HG02678 (cell line): ENCODE results near the gene TNN.
"Not testable (repeated sequence)": the region's sequence is repeated elsewhere in the genome, so short reads cannot be mapped to it uniquely, and the experiment has no call there.

Experiments used
- ATAC-seq: cut with Tn5 transposase; IDR thresholded peaks from one replicate; pipeline ENCODE4 v1.9.1; 2021; ENCODE audit warnings: mild to moderate bottlenecking, moderate library complexity; ENCODE audit not compliant: unreplicated experiment

TNN gene

GRCh38 chr1:175102166-175102565 is 34.5 kb downstream of the TNN start:
- ATAC-seq = not testable (repeated sequence)

DNA sequence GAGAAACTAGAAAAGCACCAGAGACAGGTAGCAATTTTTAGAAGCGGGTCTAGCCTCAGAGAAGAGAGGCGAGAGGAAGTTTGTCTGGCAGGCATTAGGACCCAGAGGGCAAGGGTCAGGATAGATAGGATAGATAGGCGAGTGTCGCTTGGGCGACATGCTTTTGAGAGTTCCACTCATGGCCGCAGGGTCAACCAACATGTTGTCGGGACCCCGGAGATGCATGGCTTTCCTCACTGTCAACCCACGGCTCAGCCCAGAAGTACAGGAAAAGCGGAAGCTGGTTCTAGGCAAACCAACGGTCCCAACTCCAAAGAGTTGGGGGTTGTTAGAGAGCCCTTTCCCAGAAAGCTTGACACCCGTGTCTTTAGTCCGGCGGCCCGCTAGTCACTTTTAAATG is 38.9 kb downstream of the TNN start:
- ATAC-seq = not testable (repeated sequence)

DNA sequence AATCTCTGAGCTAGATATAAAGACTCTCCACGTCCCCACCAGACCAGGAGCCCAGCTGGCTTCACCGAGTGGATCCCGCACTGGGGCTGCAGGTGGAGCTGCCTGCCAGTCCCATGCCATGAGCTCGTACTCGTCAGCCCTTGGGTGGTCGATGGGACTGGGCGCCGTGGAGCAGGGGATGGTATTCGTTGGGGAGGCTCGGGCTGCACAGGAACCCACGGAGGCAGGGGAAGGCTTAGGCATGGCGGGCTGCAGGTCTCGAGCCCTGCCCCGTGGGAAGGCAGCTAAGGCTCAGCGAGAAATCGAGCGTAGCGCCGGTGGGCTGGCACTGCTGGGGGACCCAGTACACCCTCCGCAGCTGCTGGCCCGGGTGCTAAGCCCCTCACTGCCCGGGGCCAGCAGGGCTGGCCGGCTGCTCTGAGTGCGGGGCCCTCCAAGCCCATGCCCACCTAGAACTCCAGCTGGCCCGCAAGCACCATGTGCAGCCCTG is 40.7 kb downstream of the TNN start:
- ATAC-seq = not testable (repeated sequence)

DNA sequence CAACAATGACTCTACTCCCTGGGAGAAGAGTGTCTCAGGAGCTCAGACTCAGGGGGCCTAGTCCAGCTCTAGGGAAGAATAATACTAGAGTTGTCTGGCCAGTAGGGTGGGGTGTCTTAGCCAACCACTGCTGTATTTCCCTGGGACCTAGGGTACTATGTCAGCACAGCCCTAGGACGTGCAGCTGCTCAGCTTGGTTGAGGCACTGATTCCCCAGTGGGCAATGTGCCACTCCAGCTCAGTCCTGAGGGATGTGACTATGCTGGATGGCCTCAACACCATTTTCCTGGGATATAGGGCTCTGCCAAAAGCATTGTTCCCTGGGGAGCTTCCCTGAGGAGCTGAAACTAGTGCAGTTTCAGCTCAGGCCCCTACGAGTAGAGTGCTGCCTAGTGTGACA is 47.4 kb downstream of the TNN start:
- no peak for ATAC-seq

GRCh38 chr1:175116210-175116798 is 48.7 kb downstream of the TNN start:
- no peak for ATAC-seq

DNA sequence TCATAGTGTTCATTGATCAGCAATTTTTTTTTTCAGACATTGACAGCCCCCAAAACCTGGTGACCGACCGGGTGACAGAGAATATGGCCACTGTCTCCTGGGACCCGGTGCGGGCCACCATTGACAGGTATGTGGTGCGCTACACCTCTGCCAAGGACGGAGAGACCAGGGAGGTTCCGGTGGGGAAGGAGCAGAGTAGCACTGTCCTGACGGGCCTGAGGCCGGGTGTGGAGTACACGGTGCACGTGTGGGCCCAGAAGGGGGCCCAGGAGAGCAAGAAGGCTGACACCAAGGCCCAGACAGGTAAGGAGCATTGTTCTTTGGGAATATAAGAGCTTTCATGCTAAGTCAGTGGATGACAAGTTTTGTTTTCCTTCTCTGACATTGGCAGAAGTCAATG is 49.3 kb downstream of the TNN start:
- ATAC-seq = no peak

GRCh38 chr1:175118375-175119367 is 51.0 kb downstream of the TNN start:
- ATAC-seq = peak; percentile 63

DNA sequence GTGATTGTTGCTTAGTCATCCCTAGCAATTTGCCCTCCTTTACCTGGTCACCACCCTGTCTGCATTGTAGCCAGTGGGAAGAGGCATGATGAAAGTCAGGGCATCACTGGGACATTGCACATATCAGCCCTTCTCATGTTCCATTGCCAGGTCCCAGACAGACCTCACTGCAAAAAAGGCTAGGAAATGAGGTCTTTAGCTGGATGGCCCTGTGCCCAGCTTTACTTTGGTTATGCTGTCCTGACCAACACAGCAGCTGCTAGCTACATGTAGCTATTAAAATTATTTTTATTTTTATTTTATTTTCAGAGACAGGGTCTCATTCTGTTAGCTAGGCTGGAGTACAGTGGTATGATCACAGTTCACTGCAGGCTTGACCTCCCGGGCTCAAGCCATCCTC is 52.9 kb downstream of the TNN start:
- no peak for ATAC-seq

- no peak for ATAC-seq
Observed at GRCh38 chr1:175124861-175125260, 57.2 kb downstream of the TNN start.

DNA sequence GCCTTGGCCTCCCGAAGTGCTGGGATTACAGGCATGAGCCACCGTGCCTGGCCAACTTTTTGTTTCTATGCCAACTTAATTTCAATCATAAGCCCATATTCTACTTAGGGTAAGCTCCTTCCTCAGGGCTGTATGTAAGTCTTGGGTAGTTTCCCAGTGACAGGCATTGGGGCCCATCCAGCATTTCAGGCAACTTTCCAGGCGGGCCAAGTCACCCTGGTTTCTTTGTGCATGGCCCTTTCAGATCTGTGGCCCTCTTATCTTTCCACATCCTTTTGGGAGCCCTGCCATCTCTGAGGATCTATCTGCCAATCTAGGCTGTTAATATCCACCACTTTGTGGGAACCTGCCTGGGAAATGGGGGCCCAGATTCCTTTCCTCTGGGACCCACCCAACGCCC is 58.7 kb downstream of the TNN start:
- no peak for ATAC-seq

DNA sequence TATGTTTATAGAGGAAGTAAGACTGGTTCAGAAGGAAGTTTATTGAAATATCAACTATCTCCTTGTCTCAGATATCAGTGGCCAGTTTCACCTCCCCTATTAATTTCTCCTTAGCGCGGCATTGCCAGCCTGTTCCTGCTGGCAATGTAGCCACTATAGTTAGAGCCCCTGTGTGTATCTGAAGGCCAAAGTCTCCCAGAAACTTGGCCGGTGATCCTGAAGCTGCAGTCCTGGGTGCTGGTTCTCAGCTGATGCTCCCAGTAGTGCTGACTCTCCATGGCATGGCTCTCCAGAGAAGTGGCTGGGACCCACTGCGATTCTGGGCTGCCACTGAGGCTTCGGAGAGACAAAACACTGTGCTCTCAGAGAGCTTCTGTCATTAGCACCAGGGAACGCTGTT is 59.9 kb downstream of the TNN start:
- ATAC-seq = no peak

- no peak for ATAC-seq
Observed at GRCh38 chr1:175128523-175128922, 60.9 kb downstream of the TNN start.

DNA sequence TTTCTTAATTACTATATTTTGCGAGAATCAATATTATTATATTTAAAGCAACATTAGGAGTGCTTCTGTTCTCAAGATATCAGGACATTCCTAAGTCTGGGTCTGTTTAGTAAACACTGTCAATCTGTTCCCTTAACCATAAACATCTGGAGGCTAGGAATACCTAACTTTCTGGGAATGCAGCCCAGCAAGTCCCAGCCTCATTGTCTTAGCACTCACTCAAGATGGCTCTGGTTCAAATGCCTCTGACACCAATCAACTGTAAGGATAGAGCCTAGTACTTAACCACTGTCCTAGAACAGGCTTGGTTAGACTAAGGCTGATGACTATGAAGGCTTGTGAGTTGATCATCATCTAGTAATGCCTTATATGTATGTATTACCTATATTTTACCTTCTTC is 61.5 kb downstream of the TNN start:
- ATAC-seq = no peak

DNA sequence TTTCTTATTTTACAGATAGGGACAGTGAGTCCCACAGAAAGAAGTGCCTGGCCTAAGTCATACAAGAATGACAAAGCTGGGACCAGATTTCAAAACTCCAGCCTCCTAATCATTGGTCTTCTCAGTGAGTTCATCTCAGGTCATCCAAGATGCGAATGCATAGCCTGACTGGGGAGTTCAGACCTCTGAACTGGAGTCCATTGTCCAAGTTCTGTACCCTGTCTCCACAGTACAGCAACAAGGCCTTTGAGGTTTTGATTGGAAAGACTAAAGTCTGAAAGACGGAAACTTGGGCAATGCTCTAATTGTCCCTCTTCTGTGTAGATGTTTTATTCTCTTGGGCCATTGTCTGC is 62.0 kb downstream of the TNN start:
- no peak for ATAC-seq

DNA sequence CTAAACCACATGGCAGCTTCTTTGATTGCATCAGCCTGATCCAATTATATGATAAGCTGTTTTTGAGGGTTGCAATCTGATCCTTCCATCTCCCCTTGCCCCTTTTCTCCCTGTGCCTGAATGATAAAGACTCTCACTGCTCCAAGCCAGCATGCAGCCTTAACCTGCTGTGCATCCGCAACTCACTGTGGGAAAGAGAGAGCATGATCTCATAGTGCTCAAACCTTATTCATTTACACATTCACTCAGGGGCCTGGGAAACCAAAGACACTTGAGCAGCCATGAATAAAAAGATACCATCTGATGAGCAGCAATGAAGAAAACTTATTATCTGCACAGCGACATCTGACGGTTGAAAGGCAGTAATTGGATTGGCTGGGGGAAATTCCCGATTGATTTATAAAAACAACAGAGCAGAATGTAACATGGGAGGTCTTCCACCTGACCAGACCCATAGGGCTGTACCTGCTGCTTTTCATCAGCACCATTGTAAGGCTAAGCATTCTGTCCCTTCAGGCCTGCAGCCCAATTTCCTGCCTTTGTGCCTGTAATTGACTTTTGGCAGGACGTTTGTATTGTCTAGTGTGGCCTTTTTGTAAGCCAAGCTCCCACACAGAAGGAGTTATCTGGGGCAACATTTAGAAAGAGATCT is 62.5 kb downstream of the TNN start:
- ATAC-seq = no peak

- no peak for ATAC-seq
Observed at GRCh38 chr1:175130649-175131045, 63.0 kb downstream of the TNN start.

- no peak for ATAC-seq
Observed at GRCh38 chr1:175131095-175131494, 63.5 kb downstream of the TNN start.

GRCh38 chr1:175132436-175132835 is 64.8 kb downstream of the TNN start:
- no peak for ATAC-seq

- ATAC-seq = no peak
Observed at GRCh38 chr1:175133673-175134435, 66.2 kb downstream of the TNN start.

GRCh38 chr1:175134500-175134899 is 66.9 kb downstream of the TNN start:
- ATAC-seq = no peak

DNA sequence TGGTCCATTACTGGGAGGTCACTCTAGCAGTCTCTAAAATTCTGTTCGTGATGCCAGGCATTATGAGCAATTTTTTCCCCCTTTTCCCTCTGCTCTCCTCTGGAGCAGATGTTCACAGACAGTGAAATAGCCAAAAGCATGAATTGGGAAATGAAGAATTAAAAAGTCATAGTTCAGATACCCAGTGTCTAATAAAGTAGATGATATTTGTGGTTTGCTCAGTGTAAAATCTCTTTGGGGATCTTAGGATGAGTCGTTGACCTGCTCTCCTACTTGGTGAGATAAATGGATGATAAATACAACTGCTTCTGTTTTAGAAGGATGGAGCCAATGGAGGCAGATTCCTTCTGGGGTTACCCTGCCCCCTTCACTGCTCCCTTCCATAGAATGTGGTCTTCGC is 68.6 kb downstream of the TNN start:
- no peak for ATAC-seq
